WTC11 (cell line): ENCODE data around the gene PTPRC.

ENCODE experiments used
- FOXJ3 ChIP-seq: sonication (generic); formaldehyde crosslinking; IDR thresholded peaks from 2 replicates; pipeline ENCODE4 v1.9.0; 2021; ENCODE audit warnings: missing genetic modification reagents, mild to moderate bottlenecking, borderline replicate concordance
- JUN ChIP-seq: sonication (generic); formaldehyde crosslinking; IDR thresholded peaks from 2 replicates; pipeline ENCODE4 v1.8.0; 2023; ENCODE audit warnings: mild to moderate bottlenecking, missing genetic modification reagents
- NR2C2 ChIP-seq: sonication (generic); formaldehyde crosslinking; IDR thresholded peaks from 2 replicates; pipeline ENCODE4 v1.8.0; 2022; ENCODE audit warnings: mild to moderate bottlenecking, missing genetic modification reagents
- NR3C1 ChIP-seq: sonication (generic); formaldehyde crosslinking; conservative IDR thresholded peaks from 2 replicates; pipeline ENCODE4 v1.8.1; 2023; ENCODE audit warnings: low read depth, mild to moderate bottlenecking, missing genetic modification reagents
- RELA ChIP-seq: sonication (generic); formaldehyde crosslinking; IDR thresholded peaks from 2 replicates; pipeline ENCODE4 v1.8.1; 2022; ENCODE audit warnings: missing genetic modification reagents, mild to moderate bottlenecking, borderline replicate concordance
- SP1 ChIP-seq: sonication (generic); formaldehyde crosslinking; conservative IDR thresholded peaks from 2 replicates; pipeline ENCODE4 v1.8.1; 2022; ENCODE audit warnings: missing genetic modification reagents
- ZNF138 ChIP-seq: sonication (generic); formaldehyde crosslinking; conservative IDR thresholded peaks from 2 replicates; pipeline ENCODE4 v1.8.1; 2022; ENCODE audit warnings: mild to moderate bottlenecking, moderate library complexity, missing genetic modification reagents
- TF ChIP-seq, protein P1 (sequence below): fragments of 200-600 bp; IDR thresholded peaks from 2 replicates; pipeline ENCODE4 v1.8.0; 2022; ENCODE audit warnings: antibody characterized with exemption
- TF ChIP-seq, protein P2 (sequence below): sonication (generic); formaldehyde crosslinking; IDR thresholded peaks from 2 replicates; pipeline ENCODE4 v1.8.0; 2022; ENCODE audit warnings: mild to moderate bottlenecking, missing genetic modification reagents
- TF ChIP-seq, protein P3 (sequence below): sonication (generic); formaldehyde crosslinking; IDR thresholded peaks from 2 replicates; pipeline ENCODE4 v1.8.0; 2022; ENCODE audit warnings: missing genetic modification reagents
- TF ChIP-seq, protein P4 (sequence below): sonication (generic); formaldehyde crosslinking; conservative IDR thresholded peaks from 2 replicates; pipeline ENCODE4 v1.8.1; 2022; ENCODE audit warnings: mild to moderate bottlenecking, missing genetic modification reagents

DNA sequence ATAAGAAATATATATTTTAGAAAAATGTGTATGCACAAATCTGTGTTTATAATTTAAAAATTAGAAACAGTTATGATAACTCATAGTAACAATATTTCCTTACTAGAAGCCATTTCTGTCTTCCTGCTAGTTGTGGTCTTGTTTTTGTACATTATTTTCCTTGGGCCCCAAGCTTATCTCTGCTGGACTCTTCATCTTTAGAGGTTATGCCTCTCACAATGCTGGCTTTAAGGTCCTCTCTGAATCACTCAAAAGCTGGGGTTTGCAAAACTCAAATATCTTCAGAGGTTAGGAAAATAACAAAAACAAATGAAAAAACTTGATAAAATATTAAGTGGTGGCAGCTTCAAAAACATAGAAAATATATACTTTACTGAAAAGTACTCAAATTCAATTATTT is 133.8 kb downstream of the PTPRC start:
- TF ChIP-seq, protein P1, sequence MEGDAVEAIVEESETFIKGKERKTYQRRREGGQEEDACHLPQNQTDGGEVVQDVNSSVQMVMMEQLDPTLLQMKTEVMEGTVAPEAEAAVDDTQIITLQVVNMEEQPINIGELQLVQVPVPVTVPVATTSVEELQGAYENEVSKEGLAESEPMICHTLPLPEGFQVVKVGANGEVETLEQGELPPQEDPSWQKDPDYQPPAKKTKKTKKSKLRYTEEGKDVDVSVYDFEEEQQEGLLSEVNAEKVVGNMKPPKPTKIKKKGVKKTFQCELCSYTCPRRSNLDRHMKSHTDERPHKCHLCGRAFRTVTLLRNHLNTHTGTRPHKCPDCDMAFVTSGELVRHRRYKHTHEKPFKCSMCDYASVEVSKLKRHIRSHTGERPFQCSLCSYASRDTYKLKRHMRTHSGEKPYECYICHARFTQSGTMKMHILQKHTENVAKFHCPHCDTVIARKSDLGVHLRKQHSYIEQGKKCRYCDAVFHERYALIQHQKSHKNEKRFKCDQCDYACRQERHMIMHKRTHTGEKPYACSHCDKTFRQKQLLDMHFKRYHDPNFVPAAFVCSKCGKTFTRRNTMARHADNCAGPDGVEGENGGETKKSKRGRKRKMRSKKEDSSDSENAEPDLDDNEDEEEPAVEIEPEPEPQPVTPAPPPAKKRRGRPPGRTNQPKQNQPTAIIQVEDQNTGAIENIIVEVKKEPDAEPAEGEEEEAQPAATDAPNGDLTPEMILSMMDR = no peak
- no peak for TF ChIP-seq RELA (CRISPR knock-in tag)
- TF ChIP-seq, protein P2, sequence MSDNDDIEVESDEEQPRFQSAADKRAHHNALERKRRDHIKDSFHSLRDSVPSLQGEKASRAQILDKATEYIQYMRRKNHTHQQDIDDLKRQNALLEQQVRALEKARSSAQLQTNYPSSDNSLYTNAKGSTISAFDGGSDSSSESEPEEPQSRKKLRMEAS (CRISPR knock-in tag) = no peak
- no peak for TF ChIP-seq FOXJ3 (CRISPR knock-in tag)
- no peak for TF ChIP-seq NR3C1 (CRISPR knock-in tag)
- no peak for TF ChIP-seq SP1
- TF ChIP-seq, protein P3, sequence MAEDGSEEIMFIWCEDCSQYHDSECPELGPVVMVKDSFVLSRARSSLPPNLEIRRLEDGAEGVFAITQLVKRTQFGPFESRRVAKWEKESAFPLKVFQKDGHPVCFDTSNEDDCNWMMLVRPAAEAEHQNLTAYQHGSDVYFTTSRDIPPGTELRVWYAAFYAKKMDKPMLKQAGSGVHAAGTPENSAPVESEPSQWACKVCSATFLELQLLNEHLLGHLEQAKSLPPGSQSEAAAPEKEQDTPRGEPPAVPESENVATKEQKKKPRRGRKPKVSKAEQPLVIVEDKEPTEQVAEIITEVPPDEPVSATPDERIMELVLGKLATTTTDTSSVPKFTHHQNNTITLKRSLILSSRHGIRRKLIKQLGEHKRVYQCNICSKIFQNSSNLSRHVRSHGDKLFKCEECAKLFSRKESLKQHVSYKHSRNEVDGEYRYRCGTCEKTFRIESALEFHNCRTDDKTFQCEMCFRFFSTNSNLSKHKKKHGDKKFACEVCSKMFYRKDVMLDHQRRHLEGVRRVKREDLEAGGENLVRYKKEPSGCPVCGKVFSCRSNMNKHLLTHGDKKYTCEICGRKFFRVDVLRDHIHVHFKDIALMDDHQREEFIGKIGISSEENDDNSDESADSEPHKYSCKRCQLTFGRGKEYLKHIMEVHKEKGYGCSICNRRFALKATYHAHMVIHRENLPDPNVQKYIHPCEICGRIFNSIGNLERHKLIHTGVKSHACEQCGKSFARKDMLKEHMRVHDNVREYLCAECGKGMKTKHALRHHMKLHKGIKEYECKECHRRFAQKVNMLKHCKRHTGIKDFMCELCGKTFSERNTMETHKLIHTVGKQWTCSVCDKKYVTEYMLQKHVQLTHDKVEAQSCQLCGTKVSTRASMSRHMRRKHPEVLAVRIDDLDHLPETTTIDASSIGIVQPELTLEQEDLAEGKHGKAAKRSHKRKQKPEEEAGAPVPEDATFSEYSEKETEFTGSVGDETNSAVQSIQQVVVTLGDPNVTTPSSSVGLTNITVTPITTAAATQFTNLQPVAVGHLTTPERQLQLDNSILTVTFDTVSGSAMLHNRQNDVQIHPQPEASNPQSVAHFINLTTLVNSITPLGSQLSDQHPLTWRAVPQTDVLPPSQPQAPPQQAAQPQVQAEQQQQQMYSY (CRISPR knock-in tag) = no peak
- TF ChIP-seq JUN (CRISPR knock-in tag) = no peak
- TF ChIP-seq, protein P4, sequence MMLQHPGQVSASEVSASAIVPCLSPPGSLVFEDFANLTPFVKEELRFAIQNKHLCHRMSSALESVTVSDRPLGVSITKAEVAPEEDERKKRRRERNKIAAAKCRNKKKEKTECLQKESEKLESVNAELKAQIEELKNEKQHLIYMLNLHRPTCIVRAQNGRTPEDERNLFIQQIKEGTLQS (CRISPR knock-in tag) = no peak
- no peak for TF ChIP-seq ZNF138
- no peak for TF ChIP-seq NR2C2
